CD4-positive, alpha-beta T cell treated with Interleukin-6 for 4 hours (primary cell): Measurements from ENCODE around the gene CHD9.
"Not testable (repeated sequence)": the region's sequence is repeated elsewhere in the genome, so short reads cannot be mapped to it uniquely, and the experiment has no call there.

Experiments
- DNase-seq: peaks from one replicate; pipeline ENCODE4 v3.0.0-alpha.2; 2020; ENCODE audit warnings: mixed read lengths

The CHD9 gene

DNA sequence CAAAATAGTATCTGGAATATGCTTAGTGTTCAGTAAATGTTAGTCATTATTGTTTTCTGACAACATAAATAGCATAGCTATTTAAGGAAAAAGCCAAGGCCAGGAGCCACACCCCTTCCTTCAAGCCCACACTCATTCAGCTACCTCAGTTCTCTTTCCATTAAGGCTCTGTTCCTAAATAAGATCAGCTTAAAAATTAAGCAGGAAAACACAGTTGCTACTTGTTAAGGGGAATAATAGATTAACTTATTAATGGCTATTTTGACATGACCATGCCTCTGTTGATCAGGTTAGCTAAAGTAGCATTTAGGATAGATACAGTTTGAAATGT is 158.1 kb downstream of the CHD9 start:
- no peak for DNase-seq

DNA sequence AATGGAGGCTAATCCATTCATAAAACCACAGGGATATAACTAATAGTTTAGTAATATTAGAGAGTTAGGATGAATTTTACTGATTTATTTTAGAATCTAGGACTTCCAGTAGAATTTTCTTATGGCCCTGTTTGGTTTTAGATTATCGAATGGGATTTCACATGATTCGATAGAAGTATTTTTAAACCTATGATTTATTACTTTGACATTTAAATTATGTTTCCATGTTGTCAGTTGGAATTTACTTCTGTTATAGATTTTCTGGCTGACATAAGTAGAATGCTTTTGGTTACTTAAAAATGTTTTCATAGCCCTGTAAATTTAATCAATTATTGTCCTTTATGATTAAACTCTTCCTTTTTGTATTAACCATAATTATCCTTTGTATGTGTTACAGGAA is 158.8 kb downstream of the CHD9 start:
- no peak for DNase-seq

DNA sequence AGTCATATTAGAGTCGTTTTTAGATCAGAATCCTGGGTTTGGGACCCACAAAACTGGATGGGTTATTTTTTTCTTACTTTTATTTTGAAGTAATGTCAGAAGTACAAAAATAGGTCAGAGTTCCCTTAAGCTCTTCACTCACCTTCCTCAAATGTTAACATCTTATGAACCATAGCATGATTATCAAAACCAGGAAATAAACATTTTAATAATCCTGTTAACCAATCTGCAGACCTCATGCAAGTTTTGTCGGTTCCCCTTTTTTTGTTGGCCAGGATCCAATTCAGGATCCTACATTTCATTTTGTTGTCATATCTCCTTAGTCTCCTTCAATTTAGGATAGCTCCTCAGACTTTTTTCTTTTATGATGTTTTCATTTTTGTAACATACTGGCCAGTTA is 162.0 kb downstream of the CHD9 start:
- DNase-seq = no peak

DNA sequence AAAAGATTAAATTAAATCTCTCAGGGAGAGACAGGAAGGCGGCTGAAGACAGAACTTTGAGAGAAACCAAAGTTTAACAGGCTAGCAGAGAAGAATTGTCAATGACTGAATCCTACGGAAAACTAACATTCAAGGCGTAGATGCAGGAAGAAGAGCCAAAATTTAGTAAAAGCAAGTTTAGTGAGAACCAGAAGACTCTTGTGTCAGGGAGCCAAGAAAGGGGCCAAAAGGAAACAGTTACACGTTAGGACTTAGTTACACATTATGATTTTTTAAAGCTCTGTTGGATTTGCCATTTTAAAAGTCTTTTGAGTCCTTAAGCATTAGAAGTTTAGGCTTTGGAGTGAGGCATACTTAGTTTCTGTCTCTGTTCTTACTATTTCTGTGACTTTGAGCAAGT is 164.6 kb downstream of the CHD9 start:
- DNase-seq = no peak

DNA sequence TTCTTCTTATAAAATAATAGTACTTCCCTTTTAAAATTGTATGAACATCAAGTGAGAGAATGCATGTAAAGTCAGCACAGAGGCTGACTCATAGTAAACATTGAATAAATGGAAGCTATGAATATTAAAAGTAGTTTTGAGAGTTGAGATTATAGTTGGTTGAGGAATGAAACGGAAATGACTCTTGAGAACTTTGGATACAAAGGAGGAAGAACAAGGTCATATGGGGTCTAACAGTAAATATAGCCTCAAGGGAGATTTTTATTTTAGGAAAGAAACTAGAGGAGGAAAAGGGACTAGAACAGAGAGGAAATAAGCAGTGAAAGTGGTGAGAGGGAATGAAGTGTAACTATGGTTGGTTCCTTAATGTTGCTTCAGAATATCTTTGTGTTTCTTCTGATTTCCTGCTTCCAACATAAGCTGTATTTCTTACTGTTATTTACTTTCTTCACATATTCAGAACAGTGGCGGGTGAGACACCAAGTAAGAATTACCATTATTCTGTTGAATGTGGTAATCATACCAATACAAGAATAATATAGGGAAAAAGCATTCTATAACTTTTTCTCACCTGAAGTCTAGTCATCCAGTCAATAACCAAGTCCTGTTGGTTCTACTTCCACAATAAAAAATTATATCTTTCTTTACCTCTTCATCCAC is 165.1 kb downstream of the CHD9 start:
- DNase-seq = no peak

DNA sequence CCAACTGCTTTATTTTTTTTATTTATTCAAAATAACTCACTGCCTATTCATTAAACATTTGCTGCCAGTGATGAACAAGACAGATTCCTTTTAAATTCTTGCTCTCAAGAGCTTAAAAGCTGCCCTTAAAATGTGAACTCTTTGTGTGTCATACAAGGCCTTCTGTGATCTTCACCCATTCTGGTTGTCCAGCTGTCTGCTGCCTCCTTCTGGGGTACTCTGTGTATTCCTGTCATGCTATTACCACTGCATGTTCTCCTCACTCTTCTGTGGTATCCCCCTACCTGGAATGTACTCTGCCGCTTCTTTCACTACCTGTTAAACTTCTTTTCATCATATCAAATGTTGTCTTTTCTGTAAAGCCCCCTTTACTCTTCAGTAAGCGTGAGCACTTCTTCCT is 165.8 kb downstream of the CHD9 start:
- peak; percentile 5 for DNase-seq

DNA sequence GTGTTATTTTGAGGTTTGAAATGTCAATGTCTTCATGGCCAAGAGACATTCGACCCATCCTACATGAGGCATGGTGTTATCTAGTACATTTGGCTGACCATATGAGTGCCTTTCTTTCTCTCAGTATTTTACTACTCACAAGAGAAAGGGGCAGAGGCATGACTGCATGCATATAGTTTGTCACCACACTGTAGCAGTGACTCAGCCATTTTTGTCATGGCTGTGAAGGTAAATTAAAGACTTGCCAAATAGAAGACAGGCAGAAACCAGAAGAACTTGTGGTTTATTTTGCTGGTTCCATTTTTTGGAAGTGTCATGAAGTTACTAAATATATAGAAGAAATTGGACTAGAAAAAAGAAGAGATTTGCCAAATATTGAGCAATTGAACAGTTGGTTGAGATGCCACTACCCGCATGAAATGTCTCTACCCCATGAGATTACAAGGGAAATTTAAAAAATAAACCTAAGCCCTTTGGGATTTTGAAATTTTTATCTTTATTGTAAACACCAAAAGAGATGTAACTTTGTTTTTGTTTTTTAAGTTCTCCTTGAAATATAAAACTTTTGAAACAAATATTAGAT is 170.3 kb downstream of the CHD9 start:
- no peak for DNase-seq

DNA sequence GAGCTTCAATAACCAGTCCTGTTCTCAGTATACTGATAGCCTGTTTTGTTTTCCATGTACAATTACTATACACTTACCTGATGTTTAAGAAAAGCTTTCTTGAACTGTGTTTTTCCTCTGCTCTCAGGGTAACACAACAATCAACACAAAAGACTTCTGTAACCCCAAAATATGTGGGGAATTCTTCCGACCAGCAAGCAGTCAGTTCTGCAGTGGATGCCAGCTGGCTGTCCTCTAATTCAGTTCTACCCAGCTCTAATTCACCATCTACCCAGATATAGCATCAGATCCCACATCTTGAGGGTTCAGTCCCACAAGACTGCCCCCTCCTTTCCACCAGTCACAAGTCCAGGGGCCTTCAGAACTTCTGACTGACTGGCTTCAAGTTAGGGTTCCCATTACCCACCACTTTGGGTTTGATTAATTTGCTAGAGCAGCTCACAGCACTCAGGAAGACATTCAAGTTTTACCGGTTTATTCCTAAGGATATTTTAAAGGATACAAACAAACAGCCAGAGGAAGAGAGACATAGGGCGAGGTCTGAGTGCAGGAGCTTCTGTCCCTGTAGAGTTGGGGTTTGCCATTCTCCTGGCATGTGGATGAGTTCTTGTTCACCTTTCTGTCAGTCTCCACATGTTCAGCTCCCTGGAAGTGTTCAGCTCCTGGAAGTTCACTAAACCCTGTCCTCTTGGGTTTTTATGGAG is 178.2 kb downstream of the CHD9 start:
- no peak for DNase-seq

DNA sequence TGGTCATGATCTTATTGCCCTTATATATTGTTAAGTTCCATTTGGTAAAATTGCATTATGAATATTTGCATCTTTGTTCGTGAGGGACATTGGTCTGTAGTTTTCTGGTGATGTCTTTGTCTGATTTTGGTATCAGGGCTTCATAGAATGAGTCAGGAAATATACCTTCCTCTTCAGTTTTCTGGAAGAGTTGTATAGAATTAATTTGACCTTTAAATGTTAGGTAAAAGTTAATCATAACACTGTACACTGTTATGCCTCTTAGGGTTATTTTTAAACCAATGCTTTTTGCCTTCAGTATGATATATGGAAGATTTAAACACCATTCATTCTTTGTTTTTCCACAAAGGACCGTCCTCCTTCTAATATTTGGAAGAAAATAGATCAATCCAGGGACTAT is 180.0 kb downstream of the CHD9 start:
- DNase-seq = no peak

DNA sequence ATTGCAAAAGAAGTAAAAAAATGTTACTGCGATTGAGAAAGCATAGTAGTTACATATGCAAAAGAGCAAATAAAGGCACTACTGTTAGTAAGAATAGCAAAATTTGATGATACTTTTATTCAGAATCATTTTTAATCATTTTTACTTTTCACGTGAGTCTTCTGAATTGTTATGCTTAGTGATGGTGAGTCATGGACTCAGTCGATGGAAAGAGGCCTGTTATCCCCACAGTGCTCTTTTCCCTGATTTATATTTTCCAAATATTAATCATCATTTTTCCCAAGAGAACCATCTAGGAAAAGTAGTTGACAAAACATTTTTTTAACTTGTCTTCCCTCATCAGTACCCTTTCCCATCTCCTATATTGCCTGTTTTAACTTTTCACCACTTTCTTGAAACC is 181.1 kb downstream of the CHD9 start:
- DNase-seq = no peak

DNA sequence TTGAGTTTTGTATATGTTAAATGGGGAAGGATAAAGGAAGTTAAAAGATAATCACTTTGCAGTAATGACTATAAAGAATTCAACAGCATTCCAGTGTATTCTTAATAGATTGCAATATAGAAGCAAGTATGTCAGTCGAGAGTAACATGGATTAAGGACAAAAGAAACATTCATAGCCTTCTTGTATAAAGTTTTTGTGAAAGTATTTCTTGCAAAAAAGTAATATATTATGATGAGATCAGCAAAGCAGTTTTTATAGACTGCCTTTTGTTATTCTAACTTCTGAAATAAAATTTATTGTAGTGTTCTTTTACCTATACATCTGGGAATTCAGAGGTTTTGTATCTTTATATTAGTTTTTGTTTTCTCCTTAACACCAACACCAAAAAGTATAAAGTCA is 194.5 kb downstream of the CHD9 start:
- no peak for DNase-seq

DNA sequence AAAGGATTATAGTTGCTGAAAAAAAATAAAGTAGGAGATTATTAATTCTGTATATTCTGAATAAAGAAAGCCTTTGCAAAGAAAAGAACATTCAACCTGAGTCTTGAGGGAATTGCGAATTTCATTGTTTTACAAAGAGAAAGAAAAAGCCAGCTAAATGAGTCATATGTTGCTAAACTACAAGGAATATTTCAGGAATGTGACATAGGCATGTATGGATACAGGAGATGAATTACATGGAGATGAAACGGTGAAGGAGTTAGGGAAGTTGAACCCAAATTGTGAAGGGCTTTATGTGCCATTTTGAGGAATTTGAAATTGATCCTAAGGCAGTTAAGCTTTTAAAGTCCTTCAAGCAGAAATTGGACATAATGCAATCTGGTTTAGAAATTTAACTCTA is 202.2 kb downstream of the CHD9 start:
- DNase-seq = no peak

DNA sequence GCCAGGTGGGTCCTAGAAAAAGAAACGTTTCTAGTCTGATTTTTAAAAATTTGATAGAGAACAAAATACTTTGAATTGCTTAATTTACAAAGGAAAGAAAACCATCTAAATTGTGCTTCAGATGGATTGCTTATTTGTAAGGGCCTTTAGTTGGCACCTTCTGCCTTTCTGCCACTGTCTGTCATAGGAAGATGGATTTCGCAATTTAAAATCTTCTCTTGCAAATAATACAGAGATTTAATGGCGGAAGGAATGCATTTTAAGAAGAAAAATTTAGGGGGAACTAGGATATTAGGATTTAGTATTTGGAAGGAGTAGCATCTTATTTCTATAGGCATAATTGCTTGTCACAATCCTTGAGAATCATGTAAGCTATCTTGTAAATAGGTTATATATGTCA is 204.0 kb downstream of the CHD9 start:
- no peak for DNase-seq

DNA sequence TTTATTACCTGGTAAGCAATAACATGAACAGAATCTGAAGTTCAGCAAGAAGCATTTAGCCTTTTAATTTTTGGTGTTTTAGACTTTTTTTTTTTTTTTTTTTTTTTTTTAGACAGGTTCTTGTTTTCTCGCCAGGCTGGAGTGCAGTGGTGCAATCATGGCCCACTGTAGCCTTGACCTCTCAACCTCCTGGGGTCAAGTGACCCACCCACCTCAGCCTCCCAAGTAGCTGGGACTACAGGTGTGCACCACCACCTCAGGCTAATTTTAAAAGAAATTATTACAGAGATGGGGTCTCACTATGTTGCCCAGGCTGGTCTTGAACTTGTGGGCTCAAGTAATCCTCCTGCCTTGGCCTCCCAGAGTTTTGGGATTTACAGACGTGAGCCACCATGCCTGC is 206.5 kb downstream of the CHD9 start:
- DNase-seq = no peak

DNA sequence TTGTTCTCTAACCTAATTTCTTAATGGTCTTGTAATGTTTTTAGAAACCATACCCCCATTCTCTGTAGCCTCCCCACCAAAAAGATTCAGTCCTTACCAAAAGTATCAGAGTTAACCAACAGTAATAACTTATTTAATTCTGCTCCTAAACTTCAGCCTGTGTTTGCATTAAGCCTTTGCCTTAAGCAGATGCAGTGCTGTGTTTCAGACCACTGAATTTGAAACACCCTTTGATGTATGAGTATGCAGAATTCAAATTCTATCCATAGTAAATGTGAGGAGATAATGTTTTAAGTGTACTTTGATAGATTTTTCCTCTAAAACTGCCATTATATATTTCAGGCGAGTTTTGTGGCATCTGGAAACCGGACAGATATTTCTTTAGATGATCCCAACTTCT is 207.9 kb downstream of the CHD9 start:
- no peak for DNase-seq

DNA sequence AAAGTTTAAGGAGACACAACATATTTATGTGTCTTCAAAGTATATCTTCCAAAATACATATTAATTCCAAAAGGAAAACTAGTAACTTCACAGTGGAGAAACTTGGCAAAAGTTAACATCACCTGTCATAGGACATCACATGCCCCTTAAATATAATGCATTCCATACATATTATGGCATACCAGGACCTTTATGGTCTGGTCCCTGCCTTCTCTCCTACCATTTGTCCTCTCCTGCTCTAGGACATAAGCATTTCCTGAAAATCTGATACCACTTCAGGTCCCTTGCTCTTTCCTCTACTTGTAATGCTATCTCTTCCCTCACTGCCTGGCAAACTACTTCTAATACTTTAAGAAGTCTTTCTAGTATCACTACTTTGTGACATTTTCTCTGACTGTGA is 211.4 kb downstream of the CHD9 start:
- no peak for DNase-seq

DNA sequence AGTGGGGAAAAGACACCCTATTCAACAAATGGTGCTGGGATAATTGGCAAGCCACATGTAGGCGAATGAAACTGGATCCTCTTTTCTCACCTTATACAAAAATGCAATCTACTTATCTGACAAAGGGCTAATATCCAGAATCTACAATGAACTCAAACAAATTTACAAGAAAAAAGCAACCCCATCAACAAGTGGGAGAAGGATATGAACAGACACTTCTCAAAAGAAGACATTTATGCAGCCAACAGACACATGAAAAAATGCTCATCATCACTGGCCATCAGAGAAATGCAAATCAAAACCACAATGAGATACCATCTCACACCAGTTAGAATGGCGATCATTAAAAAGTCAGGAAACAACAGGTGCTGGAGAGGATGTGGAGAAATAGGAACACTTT is 223.7 kb downstream of the CHD9 start:
- not testable (repeated sequence) for DNase-seq

DNA sequence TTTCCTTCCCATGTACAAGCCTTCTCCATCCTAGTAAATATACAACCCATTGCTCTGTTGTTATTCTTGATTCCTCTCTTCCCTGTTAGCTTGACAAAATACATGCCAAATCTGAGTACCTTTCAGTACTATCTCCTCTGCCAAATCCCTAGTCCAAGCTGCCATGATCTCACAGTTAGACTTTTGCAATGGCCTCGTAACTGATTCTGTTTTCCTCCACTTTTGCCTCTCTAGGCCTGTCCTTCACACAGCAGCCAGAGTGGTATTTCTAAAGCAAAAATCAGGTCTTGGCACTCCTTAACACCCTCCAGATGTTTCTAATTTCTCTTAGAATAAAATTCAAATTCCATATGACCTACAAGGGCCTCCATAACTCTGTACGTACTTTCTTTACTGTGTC is 226.5 kb downstream of the CHD9 start:
- no peak for DNase-seq

DNA sequence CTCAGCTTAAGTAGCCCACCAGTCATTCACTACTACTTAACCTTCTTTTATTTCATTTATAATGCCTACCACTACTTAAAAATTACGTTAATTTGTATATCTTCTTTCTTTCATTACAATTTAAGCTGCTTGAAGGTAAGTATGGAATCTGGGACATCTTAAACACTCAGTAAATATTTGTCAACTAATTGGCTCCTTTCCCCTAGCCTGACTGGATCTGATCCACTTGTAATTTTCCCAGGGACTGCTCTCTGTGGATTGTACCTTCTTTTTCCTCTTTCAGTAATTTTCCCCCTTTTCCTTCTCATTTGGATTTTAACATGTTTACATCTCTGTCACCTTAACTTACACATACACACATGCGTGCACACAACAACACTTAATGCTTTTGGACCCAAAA is 227.1 kb downstream of the CHD9 start:
- no peak for DNase-seq

DNA sequence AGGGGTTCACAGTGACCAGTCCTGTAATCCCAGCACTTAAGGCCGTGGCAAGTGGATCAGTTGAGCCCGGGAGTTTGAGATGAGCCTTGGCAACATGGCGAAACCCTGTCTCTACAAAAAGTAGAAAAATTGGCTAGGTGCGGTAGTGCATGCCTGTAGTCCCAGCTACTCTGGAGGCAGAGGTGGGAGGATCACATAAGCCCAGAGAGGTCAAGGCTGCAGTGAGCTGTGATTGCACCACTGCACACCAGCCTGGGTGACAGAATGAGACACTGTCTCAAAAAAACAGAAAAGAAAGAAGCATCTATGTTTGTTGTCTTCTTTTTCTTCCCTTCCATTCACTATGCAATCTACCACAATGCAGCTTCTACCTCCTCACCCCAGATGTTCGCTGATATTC is 227.5 kb downstream of the CHD9 start:
- DNase-seq = no peak

DNA sequence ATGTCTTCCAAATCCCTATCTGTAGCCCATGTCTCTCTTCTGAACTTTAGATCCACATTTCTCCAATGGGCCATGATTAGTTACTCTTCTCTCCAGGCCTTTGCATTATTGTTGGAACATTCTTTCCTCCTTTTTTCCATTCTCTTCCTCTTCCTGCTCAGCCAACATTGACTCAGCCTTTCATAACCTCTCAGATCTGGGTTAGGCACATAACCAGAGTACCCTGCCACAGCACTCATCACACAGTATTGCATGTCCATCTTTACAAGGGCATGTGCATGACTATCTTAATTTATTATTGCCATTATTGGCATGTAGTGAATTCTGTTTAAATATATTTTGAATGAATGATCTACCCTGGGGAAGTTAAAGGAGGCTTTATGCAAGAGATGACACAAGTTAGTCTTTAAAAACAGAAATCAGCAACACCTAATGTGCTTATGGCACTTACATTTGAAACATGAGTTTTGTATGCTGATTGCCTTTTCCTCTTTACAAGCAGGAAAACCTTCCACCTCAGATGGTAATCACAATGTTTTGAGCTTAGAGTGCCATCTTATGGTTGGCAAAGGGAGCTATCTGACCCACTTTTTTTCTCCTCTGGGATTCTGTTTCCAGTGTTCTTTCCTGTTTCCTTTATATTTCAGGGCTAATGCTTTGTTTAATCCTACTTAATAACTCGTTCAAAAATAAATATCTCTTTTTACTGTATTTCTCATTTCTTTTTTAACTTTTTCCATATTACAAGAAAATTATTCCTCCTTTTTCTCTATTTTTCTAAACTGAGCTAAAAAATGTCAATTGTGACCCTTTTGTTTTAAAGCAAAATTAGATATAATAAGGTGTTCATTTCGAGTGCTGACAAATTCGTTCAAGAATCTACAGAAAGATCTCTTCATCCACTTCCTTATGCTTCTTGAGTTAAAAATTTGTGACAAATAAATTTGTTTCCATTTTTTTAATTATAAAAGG is 228.5 kb downstream of the CHD9 start:
- no peak for DNase-seq

DNA sequence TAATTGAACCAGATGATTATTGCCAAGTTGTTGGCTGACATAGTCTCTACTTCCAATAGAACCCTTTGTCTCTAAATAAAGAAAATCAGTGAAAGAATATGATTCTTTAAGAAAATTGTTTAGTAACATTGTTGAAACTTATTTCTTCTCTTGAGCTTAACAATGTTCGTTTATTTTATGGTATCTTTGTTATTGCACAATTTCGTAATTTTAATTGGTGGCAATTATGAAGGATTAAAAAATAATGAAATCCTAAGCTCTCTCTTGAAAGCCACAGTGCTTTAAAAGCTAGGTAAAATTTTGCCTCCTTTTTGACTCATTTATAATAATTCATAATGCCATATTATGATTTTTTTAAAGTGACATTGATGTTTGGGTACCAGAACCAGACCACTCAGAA is 230.4 kb downstream of the CHD9 start:
- no peak for DNase-seq

DNA sequence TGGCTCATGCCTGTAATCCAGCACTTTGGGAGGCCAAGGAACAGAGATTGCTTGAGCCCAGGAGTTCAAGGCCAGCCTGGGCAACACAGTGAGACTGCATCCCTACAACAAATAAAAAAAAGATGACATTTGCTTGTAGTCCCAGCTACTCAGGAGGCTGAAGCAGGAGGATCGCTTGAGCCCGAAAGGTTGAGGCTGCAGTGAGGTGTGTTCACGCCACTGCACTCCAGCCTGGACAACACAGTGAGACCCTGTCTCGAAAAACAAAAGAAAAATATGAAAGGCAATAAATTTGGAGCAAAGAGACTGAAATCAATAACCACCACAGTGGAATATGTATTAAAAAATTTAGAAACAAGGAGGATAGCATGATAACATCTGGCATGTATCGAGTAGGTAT is 235.7 kb downstream of the CHD9 start:
- DNase-seq = no peak
